Breast epithelium (tissue), 3 donors: ENCODE data around the gene KSR2.

Experiments
- CTCF ChIP-seq, 3 donors: fragments of 450-650 bp; IDR thresholded peaks; one replicate each; pipeline ENCODE4 v1.5.1; 2016 to 2017; ENCODE audit warnings: antibody characterized with exemption in 3 of 3, mild to moderate bottlenecking in 3 of 3, moderate library complexity in 3 of 3
- POLR2A ChIP-seq: fragments of 450-650 bp; IDR thresholded peaks from one replicate; pipeline ENCODE4 v1.6.1; 2016; ENCODE audit warnings: antibody characterized with exemption, mild to moderate bottlenecking, moderate library complexity
- POLR2AphosphoS5 ChIP-seq, 3 donors: sonication (generic); formaldehyde crosslinking; IDR thresholded peaks; one replicate each; pipeline ENCODE4 v1.6.1; 2017; ENCODE audit warnings: antibody characterized with exemption in 3 of 3

- TF ChIP-seq CTCF (IDR thresholded peaks at IDR 0.05) (no peak), POLR2AphosphoS5 (IDR thresholded peaks at IDR 0.05) (no peak), POLR2A (no peak)
Measured at GRCh38 chr12:117412465-117413188, 556.2 kb downstream of the KSR2 start.
